ENCODE measurements around the gene SBNO2. TPM values are rescaled to one million over a fixed set of nuclear protein-coding genes. Genes with fewer than 3 reads are reported as not detected.

The SBNO2 gene
- polyA plus RNA-seq (2011; rRNA removed) (9.9 and 14.2 TPM in 2 replicates), polyA minus RNA-seq (2011; rRNA and poly(A)+ RNA removed) (25.9 and 28.8 TPM in 2 replicates)

GRCh38 chr19:1173845-1174809 lies at the start of gene SBNO2:
Gene SBNO2 (minus strand): TSS chr19:1174268. CDS start chr19:1154276, 19,992 bp downstream.
- POLR2A ChIA-PET, result no interaction called here

GRCh38 chr19:1223018-1223855 lies 49.2 kb upstream of the SBNO2 start:
- Histone ChIP-seq H3K27ac (ENCODE audit: low read depth, low read length) (no peak overlapping the region), H3K27me3 (ENCODE audit: control insufficient read depth, insufficient read depth, low read length) (no peaks in the 10 kb centered on the region), H3K9me3 (ENCODE audit: control insufficient read depth, insufficient read depth, low read length) (no peaks in the 10 kb centered on the region; the same call in 1 of the 2 replicates), H3K4me3 (ENCODE audit: low read depth, low read length) (no peak overlapping the region)
- DNase-seq (ENCODE audit: low read depth, low spot score), result no peak
- CTCF ChIA-PET, result interaction anchor here (0.5 to 1.0 kb wide), 4 partner anchors 12 to 154 kb away, joined by 3 read pairs; no protein-coding TSS in a partner anchor
- POLR2A ChIA-PET, result interaction anchor here (0.5 kb wide), 1 partner anchor 14 kb away, joined by 5 read pairs; no protein-coding TSS in a partner anchor
- TF ChIP-seq CTCF (IDR thresholded peaks at IDR 0.05; ENCODE audit: low read depth, low read length), result peak; percentile 41

More at GRCh38 chr19:1173845-1174809, at the start of gene SBNO2:
- no peaks in the 10 kb centered on the region for H3K27me3 ChIP-seq (ENCODE audit: control insufficient read depth, insufficient read depth, low read length)
- peak within 1 kb of the TSS; percentile 92 for H3K4me3 ChIP-seq (ENCODE audit: low read depth, low read length)
- H3K27ac ChIP-seq (ENCODE audit: low read depth, low read length), result peak within 1 kb of the TSS; percentile 83
- DNase-seq (ENCODE audit: low read depth, low spot score), result no peak
- CTCF ChIA-PET, result interaction anchor here (1.2 kb wide), 1 partner anchor 21 kb away, joined by 4 read pairs; no protein-coding TSS in a partner anchor
- TF ChIP-seq CTCF (IDR thresholded peaks at IDR 0.05; ENCODE audit: low read depth, low read length), result no peak
- peaks cover 8% of the 10 kb centered on the region for H3K9me3 ChIP-seq (ENCODE audit: control insufficient read depth, insufficient read depth, low read length)

GRCh38 chr19:1222394-1222793 lies 48.3 kb upstream of the SBNO2 start:
- CTCF ChIA-PET, result interaction anchor here (0.6 to 0.7 kb wide), 2 partner anchors 12 to 18 kb away, joined by 3 read pairs; no protein-coding TSS in a partner anchor
- H3K9me3 ChIP-seq (ENCODE audit: control insufficient read depth, insufficient read depth, low read length), result no peaks in the 10 kb centered on the region; the same call in 1 of the 2 replicates
- TF ChIP-seq CTCF (IDR thresholded peaks at IDR 0.05; ENCODE audit: low read depth, low read length), result peak; percentile 15; the same call in 1 of the 2 replicates
- H3K27me3 ChIP-seq (ENCODE audit: control insufficient read depth, insufficient read depth, low read length), result no peaks in the 10 kb centered on the region
- H3K27ac ChIP-seq (ENCODE audit: low read depth, low read length), result no peak overlapping the region
- POLR2A ChIA-PET, result no interaction called here
- no peak overlapping the region for H3K4me3 ChIP-seq (ENCODE audit: low read depth, low read length)
- no peak for DNase-seq (ENCODE audit: low read depth, low spot score)

GRCh38 chr19:1221904-1222255 lies 47.8 kb upstream of the SBNO2 start:
- CTCF ChIA-PET, result interaction anchor here (0.6 to 1.6 kb wide), 2 partner anchors 22 to 82 kb away, joined by 3 to 12 read pairs; no protein-coding TSS in a partner anchor
- no peaks in the 10 kb centered on the region for H3K27me3 ChIP-seq (ENCODE audit: control insufficient read depth, insufficient read depth, low read length)
- DNase-seq (ENCODE audit: low read depth, low spot score), result no peak
- no peak overlapping the region for H3K27ac ChIP-seq (ENCODE audit: low read depth, low read length)
- POLR2A ChIA-PET, result no interaction called here
- H3K9me3 ChIP-seq (ENCODE audit: control insufficient read depth, insufficient read depth, low read length), result no peaks in the 10 kb centered on the region; the same call in 1 of the 2 replicates
- no peak overlapping the region for H3K4me3 ChIP-seq (ENCODE audit: low read depth, low read length)
- TF ChIP-seq CTCF (IDR thresholded peaks at IDR 0.05; ENCODE audit: low read depth, low read length), result no peak
